Retinal pigment epithelial cell (primary cell): Measurements from ENCODE around the gene LANCL3.

Experiments
- DNase-seq: peaks from one replicate; pipeline ENCODE4 v3.0.0-alpha.2; 2010; ENCODE audit warnings: low read depth
- H3K4me3 ChIP-seq: 2 replicates; pipeline ENCODE4 v1.5.1; 2011; ENCODE audit warnings: mild to moderate bottlenecking, low read length, control low read depth, moderate library complexity
- CTCF ChIP-seq: conservative IDR thresholded peaks from 2 replicates; pipeline ENCODE4 v1.5.1; 2011; ENCODE audit warnings: low read depth, low read length, control low read depth, inconsistent platforms

LANCL3 gene

GRCh38 chrX:37653397-37654085 lies 82.1 kb downstream of the LANCL3 start:
- DNase-seq: no peak
- no peak for TF ChIP-seq CTCF
- H3K4me3 ChIP-seq: no peak overlapping the region

GRCh38 chrX:37658343-37659030 lies 87.0 kb downstream of the LANCL3 start:
- no peak for TF ChIP-seq CTCF
- no peak overlapping the region for H3K4me3 ChIP-seq
- DNase-seq: no peak

GRCh38 chrX:37659047-37659446 lies 87.6 kb downstream of the LANCL3 start:
- TF ChIP-seq CTCF: no peak
- DNase-seq: no peak
- no peak overlapping the region for H3K4me3 ChIP-seq

- no peak for TF ChIP-seq CTCF
- H3K4me3 ChIP-seq: no peak overlapping the region
- DNase-seq: no peak
Observed at GRCh38 chrX:37662181-37662580, 90.7 kb downstream of the LANCL3 start.

GRCh38 chrX:37666516-37666915 lies 95.1 kb downstream of the LANCL3 start:
- TF ChIP-seq CTCF: no peak
- no peak overlapping the region for H3K4me3 ChIP-seq
- DNase-seq: no peak

GRCh38 chrX:37667141-37667540 lies 95.7 kb downstream of the LANCL3 start:
- H3K4me3 ChIP-seq: no peak overlapping the region
- no peak for TF ChIP-seq CTCF
- DNase-seq: no peak

- H3K4me3 ChIP-seq: no peak overlapping the region
- TF ChIP-seq CTCF: no peak
- no peak for DNase-seq
Observed at GRCh38 chrX:37672563-37672962, 101.1 kb downstream of the LANCL3 start.
